Inflammatory macrophage (primary cell): ENCODE results near the gene SMARCAL1.
A peak's percentile ranks its signal among the peaks of the same experiment; 100 is the strongest.
"Not testable (repeated sequence)": the region's sequence is repeated elsewhere in the genome, so short reads cannot be mapped to it uniquely, and the experiment has no call there.

Experiments used
- DNase-seq, 2 donors: peaks; one replicate each; pipeline ENCODE4 v3.0.0-alpha.2; 2020 to 2022

SMARCAL1 gene

GRCh38 chr2:216502381-216503158 is 90.3 kb downstream of the SMARCAL1 start:
- DNase-seq: no peak

GRCh38 chr2:216503159-216503629 is 90.9 kb downstream of the SMARCAL1 start:
- DNase-seq: no peak

GRCh38 chr2:216503697-216504375 is 91.6 kb downstream of the SMARCAL1 start:
- DNase-seq: no peak

- DNase-seq: no peak
Observed at GRCh38 chr2:216504376-216504762, 92.1 kb downstream of the SMARCAL1 start.

GRCh38 chr2:216505133-216506106 is 93.1 kb downstream of the SMARCAL1 start:
- DNase-seq: no peak

- no peak for DNase-seq
Observed at GRCh38 chr2:216507220-216508160, 95.2 kb downstream of the SMARCAL1 start.

- DNase-seq: peak; percentile 28 to 62
Observed at GRCh38 chr2:216508229-216508628, 95.9 kb downstream of the SMARCAL1 start.

- DNase-seq: peak in 1 of 2 donors; percentile 62
Observed at GRCh38 chr2:216516730-216517350, 104.6 kb downstream of the SMARCAL1 start.

- no peak for DNase-seq
Observed at GRCh38 chr2:216517447-216518225, 105.4 kb downstream of the SMARCAL1 start.

GRCh38 chr2:216518566-216519119 is 106.4 kb downstream of the SMARCAL1 start:
- not testable (repeated sequence) for DNase-seq

GRCh38 chr2:216519154-216519762 is 107.0 kb downstream of the SMARCAL1 start:
- peak; percentile 70 to 78 for DNase-seq

- DNase-seq: no peak
Observed at GRCh38 chr2:216520112-216520511, 107.8 kb downstream of the SMARCAL1 start.

GRCh38 chr2:216522892-216523502 is 110.7 kb downstream of the SMARCAL1 start:
- DNase-seq: no peak

- DNase-seq: no peak
Observed at GRCh38 chr2:216525972-216526371, 113.7 kb downstream of the SMARCAL1 start.

GRCh38 chr2:216526939-216527338 is 114.7 kb downstream of the SMARCAL1 start:
- no peak for DNase-seq

- no peak for DNase-seq
Observed at GRCh38 chr2:216527600-216527999, 115.3 kb downstream of the SMARCAL1 start.

- no peak for DNase-seq
Observed at GRCh38 chr2:216532562-216532961, 120.3 kb downstream of the SMARCAL1 start.
